PC-3 (cell line): ENCODE measurements around the gene SEMA5A. TPM values are rescaled to one million over a fixed set of nuclear protein-coding genes. Genes with fewer than 3 reads are reported as not detected.

Experiments
- ATAC-seq: fragments of 200-7000 bp; cut with Tn5 transposase; 2 replicates; pipeline ENCODE4 v1.9.1; 2020; ENCODE audit warnings: mild to moderate bottlenecking, moderate library complexity
- BruUV-seq: library from RNA; stranded (reverse); fragments of 400-500 nt; replicated peaks from 2 replicates; lab custom pipeline; 2021; lab: Mats Ljungman, UMichigan
- CTCF ChIA-PET: fragments of 300-600 bp; sonication (Branson Sonifier 250); formaldehyde crosslinking; loops from one replicate; lab custom pipeline; 2022; ENCODE audit warnings: antibody characterized with exemption; lab: Charles Lee
- POLR2A ChIA-PET: fragments of 300-600 bp; sonication (Branson Sonifier 250); formaldehyde crosslinking; loops from one replicate; lab custom pipeline; 2022; ENCODE audit warnings: antibody characterized with exemption; ENCODE audit not compliant: unreplicated experiment; lab: Charles Lee
- DNase-seq: peaks from one replicate; pipeline ENCODE4 v3.0.0-alpha.2; 2015
- H2AFZ ChIP-seq: fragments of 300-600 bp; sonication (generic); 2 replicates; pipeline ENCODE4 v1.6.0; 2016; ENCODE audit warnings: antibody characterized with exemption, low read length
- H3F3A ChIP-seq: fragments of 300-600 bp; sonication (generic); one replicate; pipeline ENCODE4 v1.6.0; 2017; ENCODE audit warnings: antibody characterized with exemption, low read length, control low read depth, mild to moderate bottlenecking; ENCODE audit not compliant: unreplicated experiment
- H3K27ac ChIP-seq: fragments of 300-600 bp; sonication (generic); 2 replicates; pipeline ENCODE4 v1.5.1; 2016; ENCODE audit warnings: mild to moderate bottlenecking, low read length
- H3K27me3 ChIP-seq: fragments of 300-600 bp; sonication (generic); 2 replicates; pipeline ENCODE4 v1.6.1; 2016; ENCODE audit warnings: low read length, mixed read lengths
- H3K36me3 ChIP-seq: fragments of 300-600 bp; sonication (generic); 2 replicates; pipeline ENCODE4 v1.6.1; 2016; ENCODE audit warnings: low read depth, mixed run types, low read length, mixed read lengths
- H3K4me1 ChIP-seq: fragments of 300-600 bp; sonication (generic); 2 replicates; pipeline ENCODE4 v1.5.1; 2016; ENCODE audit warnings: low read length; ENCODE audit not compliant: insufficient read depth
- H3K4me2 ChIP-seq: fragments of 300-600 bp; sonication (generic); 2 replicates; pipeline ENCODE4 v1.6.0; 2016; ENCODE audit warnings: low read length
- H3K4me3 ChIP-seq: fragments of 300-600 bp; sonication (generic); 2 replicates; pipeline ENCODE4 v1.5.1; 2016; ENCODE audit warnings: mild to moderate bottlenecking, low read length, mixed read lengths
- H3K79me2 ChIP-seq: fragments of 300-600 bp; sonication (generic); 2 replicates; pipeline ENCODE4 v1.6.1; 2017; ENCODE audit warnings: low read length, mixed read lengths
- H3K9ac ChIP-seq: fragments of 300-600 bp; sonication (generic); 2 replicates; pipeline ENCODE4 v1.6.0; 2016; ENCODE audit warnings: mild to moderate bottlenecking, low read length
- H3K9me2 ChIP-seq: fragments of 300-600 bp; sonication (generic); replicated peaks from 2 replicates; pipeline ENCODE4 v1.6.1; 2016; ENCODE audit warnings: mixed run types, low read length, mixed read lengths
- H3K9me3 ChIP-seq: fragments of 300-600 bp; sonication (generic); 2 replicates; pipeline ENCODE4 v1.6.1; 2016; ENCODE audit warnings: low read length, mixed read lengths
- H4K20me1 ChIP-seq: fragments of 300-600 bp; sonication (generic); 2 replicates; pipeline ENCODE4 v1.6.1; 2016; ENCODE audit warnings: low read length, mixed read lengths
- CTCF ChIP-seq: fragments of 300-600 bp; sonication (generic); conservative IDR thresholded peaks from 2 replicates; pipeline ENCODE4 v1.5.1; 2017; ENCODE audit warnings: antibody characterized with exemption, low read depth, mild to moderate bottlenecking, low read length
- EZH2 ChIP-seq: fragments of 300-600 bp; sonication (generic); IDR thresholded peaks from one replicate; pipeline ENCODE4 v1.6.1; 2017; ENCODE audit warnings: antibody characterized with exemption, mild to moderate bottlenecking, low read length; ENCODE audit not compliant: unreplicated experiment
- EZH2phosphoT487 ChIP-seq: fragments of 300-600 bp; sonication (generic); IDR thresholded peaks from 2 replicates; pipeline ENCODE4 v1.6.1; 2018; ENCODE audit warnings: mild to moderate bottlenecking, antibody characterized with exemption, low read length, borderline replicate concordance
- intact Hi-C: fragments of 100-400 bp; cut with micrococcal nuclease; formaldehyde crosslinking; loops from 2 replicates; pipeline ENCODE4 v1.9.0; 2023
- total RNA-seq: library from RNA; depleted of rRNA; stranded (reverse); fragments of >200 nt; gene quantifications from 2 replicates; pipeline ENCODE4 v1.2.3, GENCODE V29; 2014

Gene SEMA5A
- total RNA-seq, 1 experiment from 2014 or later: 4.4 TPM

- Histone ChIP-seq H3K9me2 (no peaks in the 10 kb centered on the region), H2AFZ (no peak overlapping the region), H4K20me1 (no peaks in the 10 kb centered on the region), H3K9ac (no peak overlapping the region), H3F3A (no peaks in the 10 kb centered on the region), H3K27me3 (no peaks in the 10 kb centered on the region), H3K4me3 (no peak overlapping the region), H3K79me2 (no peaks in the 10 kb centered on the region), H3K27ac (no peak overlapping the region), H3K9me3 (no peaks in the 10 kb centered on the region), H3K4me1 (no peaks in the 10 kb centered on the region), H3K4me2 (no peak overlapping the region), H3K36me3 (no peaks in the 10 kb centered on the region)
- POLR2A ChIA-PET: no interaction called here
- ATAC-seq: no peak
- CTCF ChIA-PET: no interaction called here
- TF ChIP-seq CTCF: no peak
- no peak for TF ChIP-seq EZH2phosphoT487
- no peak for TF ChIP-seq EZH2
- no TSS peak for BruUV-seq
- intact Hi-C loops: no loop called here
- DNase-seq: no peak
Measured at GRCh38 chr5:9069650-9070049, 476.2 kb downstream of the SEMA5A start.

GRCh38 chr5:9067154-9067553 is 478.7 kb downstream of the SEMA5A start:
- H3K27me3 ChIP-seq: no peaks in the 10 kb centered on the region
- DNase-seq (no peak), ATAC-seq (no peak)
- H3K4me2 ChIP-seq: no peak overlapping the region
- H3F3A ChIP-seq: no peaks in the 10 kb centered on the region
- H3K79me2 ChIP-seq: no peaks in the 10 kb centered on the region
- no peaks in the 10 kb centered on the region for H3K9me2 ChIP-seq
- H4K20me1 ChIP-seq: no peaks in the 10 kb centered on the region
- TF ChIP-seq EZH2phosphoT487: no peak
- H3K27ac ChIP-seq: no peak overlapping the region
- no TSS peak for BruUV-seq
- ChIA-PET CTCF (no interaction called here), POLR2A (interaction anchor here (0.6 kb wide), 1 partner anchor 202 kb away, joined by 5 read pairs; no protein-coding TSS in a partner anchor)
- no peak overlapping the region for H3K9ac ChIP-seq
- H3K4me1 ChIP-seq: no peaks in the 10 kb centered on the region
- H2AFZ ChIP-seq: no peak overlapping the region
- H3K9me3 ChIP-seq: no peaks in the 10 kb centered on the region
- H3K4me3 ChIP-seq: no peak overlapping the region
- intact Hi-C loops: no loop called here
- H3K36me3 ChIP-seq: no peaks in the 10 kb centered on the region

- ChIA-PET CTCF (no interaction called here), POLR2A (no interaction called here)
- TF ChIP-seq CTCF: no peak
- TF ChIP-seq EZH2: no peak
- no peak for TF ChIP-seq EZH2phosphoT487
- ATAC-seq: no peak
- Histone ChIP-seq H3K9ac (no peak overlapping the region), H3K27ac (no peak overlapping the region), H3K4me3 (no peak overlapping the region), H4K20me1 (no peaks in the 10 kb centered on the region), H3F3A (no peaks in the 10 kb centered on the region), H3K9me2 (no peaks in the 10 kb centered on the region), H3K27me3 (no peaks in the 10 kb centered on the region), H3K9me3 (no peaks in the 10 kb centered on the region), H3K4me1 (no peaks in the 10 kb centered on the region), H3K79me2 (no peaks in the 10 kb centered on the region), H2AFZ (no peak overlapping the region), H3K36me3 (no peaks in the 10 kb centered on the region), H3K4me2 (no peak overlapping the region)
- BruUV-seq: no TSS peak
- no peak for DNase-seq
- intact Hi-C loops: no loop called here
Measured at GRCh38 chr5:9066349-9066748, 479.5 kb downstream of the SEMA5A start.
